Measurements from ENCODE around the gene STXBP2.
"Not testable (repeated sequence)": the region's sequence is repeated elsewhere in the genome, so short reads cannot be mapped to it uniquely, and the experiment has no call there.

STXBP2 gene

GRCh38 chr19:7635670-7636069, 1.2 kb upstream of the STXBP2 start:
- no peak for DNase-seq

DNA sequence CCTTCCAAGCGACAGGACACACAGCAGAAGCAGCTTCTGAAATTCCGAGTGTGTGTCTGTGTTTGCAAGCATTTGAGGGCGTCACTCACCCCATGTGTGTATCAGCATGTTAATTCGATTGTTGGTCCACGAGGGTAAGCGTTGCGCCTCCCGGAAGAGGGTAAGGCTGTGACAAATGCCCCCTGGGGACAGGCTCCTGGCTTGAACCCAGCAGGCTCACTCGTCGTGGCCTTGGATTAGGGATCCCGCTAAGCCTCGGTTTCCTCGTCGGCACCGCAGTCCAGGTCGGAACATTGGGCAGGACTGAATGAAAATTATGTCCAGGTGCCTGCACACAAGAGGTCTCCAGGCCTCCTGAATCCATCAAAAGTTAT, 606 bp upstream of the STXBP2 start:
- DNase-seq, result no peak

DNA sequence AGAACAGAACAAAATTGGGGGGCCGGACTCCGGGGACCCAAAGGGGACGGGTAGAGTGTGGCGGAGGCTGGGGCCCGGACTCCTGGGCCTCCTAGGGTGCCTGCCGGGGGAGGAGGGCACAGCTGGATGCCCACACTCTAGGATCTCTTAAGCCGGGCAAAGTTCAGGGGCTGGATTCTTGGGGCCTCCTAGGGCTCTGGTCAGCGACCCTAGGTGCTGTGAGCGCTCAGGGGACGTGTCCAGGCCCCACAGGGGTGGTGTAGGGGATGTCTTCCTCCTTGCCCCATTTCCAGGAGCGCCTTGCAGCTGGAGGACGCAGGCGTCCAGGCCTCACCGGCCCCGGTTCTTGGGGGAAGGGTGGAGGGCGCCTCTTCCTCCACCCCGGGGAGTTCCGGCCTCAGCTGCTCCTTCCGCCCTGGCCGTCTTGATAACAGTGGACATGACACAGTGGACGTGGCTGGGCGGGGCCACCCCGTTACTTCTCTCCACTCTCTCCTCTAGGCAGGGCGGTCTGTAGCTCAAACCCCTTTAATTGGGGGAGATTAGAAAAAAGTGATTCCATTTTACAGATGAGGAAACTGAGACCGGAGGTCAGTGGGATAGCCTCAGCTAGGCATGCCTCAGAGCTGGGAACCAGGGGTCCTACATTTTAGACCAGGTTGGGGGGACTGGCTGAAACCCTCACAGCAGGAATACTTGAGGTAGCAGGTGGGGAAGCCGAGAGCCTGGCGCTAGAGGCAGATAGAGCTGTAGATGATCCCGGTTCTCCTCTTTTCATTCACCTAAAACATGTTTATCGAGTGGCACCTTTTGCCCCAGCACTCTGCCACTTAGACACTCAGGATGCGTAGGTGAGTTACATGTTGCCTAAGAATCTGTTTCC, 705 bp downstream of the STXBP2 start:
- no peak for DNase-seq

DNA sequence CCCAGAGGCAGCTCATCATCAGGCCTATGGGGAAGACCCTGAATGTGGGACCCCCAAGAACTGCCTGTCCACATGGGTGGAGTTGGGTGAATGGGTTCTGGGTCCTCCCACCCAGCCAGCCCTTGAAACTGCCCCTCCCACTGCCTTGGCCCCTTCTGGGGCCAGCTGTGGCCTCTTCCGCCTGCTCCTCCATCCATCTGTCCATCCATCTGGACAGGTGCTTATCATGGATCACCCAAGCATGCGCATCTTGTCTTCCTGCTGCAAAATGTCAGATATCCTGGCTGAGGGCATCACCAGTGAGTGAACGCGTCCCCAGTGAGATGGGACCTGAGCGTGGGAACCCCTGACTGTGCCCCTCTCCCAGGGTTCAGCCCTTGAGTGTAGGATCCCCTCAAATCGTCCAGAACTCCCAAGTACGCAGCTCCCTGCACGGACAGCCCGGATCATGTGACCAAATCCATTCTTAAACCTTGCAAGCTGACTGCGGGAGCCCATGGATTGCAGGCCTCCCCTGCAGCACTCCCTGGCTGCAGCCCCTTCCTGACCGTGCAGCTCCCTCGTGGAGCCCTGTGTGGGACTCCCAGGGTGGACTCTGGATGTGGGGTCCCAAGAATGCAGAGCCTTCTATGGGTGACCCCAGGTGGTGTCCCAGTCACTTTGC, 2.0 kb downstream of the STXBP2 start:
- no peak for DNase-seq

DNA sequence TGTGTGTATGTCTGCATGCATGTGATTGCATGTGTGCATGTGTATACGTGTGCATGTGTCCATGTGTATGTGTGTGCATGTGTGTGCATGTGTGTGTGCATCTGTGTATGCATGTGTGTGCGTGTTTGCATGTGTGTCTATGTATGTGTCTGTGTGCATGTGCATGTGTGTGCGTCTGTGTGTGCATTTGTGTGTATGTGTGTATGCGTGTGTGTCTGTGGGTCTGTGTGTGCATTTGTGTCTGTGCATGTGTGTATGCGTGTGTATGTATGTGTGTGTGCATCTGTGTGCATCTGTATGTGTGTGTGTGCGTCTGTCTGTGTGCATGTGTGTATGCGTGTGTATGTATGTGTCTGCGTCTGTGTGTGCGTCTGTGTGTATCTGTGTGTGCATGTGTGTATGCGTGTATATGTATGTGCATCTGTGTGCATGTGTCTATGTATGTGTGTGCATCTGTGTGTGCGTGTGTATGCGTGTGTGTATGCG, 3.0 kb downstream of the STXBP2 start:
- no peak for DNase-seq

DNA sequence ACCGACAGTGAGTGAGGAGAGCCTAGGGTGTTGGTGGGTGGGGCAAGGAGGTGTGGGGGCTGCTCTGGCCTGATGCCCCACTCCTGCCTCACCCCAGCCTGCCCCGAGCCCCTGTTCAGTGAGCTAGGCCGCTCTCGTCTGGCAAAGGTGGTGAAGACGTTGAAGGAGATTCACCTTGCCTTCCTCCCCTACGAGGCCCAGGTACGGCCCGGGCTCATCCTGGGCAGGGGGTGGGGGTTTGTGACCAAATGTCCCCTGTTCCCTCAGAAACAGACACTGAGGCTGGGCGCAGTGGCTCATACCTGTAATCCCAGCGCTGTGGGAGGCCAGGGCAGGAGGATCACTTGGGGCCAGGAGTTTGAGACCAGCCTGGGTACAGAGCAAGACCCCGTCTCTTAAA, 3.9 kb downstream of the STXBP2 start:
- no peak for DNase-seq

- no peak for DNase-seq
Measured at GRCh38 chr19:7641290-7642276, 4.7 kb downstream of the STXBP2 start.

DNA sequence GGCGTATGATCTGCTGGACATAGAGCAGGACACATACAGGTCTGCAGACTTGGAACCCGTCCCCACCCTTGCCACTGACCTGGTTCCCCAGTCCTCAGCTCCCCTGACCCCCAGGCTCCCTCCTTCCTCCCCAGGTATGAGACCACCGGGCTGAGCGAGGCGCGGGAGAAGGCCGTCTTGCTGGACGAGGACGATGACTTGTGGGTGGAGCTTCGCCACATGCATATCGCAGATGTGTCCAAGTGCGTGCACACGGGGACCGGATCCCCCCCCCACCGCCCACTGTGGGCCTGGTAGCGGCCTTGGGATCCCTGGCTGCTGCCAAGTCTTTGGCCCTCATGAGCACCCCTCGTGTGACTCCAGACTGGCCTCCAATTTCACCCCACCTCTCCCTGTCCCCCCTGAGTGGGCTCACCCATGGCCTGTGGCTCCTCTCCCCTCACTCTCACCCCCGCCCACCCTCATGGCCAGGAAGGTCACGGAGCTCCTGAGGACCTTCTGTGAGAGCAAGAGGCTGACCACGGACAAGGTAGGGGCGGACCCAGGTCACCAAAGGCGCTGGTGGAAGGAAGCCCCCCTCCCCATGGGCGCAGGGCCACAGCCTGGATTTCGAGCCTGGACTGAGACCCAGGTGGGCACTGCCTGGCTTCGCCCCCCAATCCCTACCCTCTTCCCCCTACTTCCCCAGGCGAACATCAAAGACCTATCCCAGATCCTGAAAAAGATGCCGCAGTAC, 5.6 kb downstream of the STXBP2 start:
- DNase-seq, result no peak

DNA sequence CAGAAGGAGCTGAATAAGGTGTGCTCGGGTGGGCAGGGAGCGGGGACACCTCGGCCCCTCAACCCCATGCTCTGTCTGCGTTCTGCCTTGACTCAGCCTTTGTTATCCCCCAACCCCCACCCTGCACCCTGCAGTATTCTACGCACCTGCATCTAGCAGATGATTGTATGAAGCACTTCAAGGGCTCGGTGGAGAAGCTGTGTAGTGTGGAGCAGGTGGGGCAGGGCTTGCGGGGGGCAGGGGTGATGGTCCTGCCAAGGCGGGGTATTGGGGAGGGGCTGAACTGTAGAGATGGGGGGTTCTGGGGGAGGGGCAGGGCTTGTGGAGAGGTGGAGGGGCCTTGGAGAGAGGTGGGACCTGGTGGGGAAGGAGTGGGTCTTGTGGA, 6.1 kb downstream of the STXBP2 start:
- DNase-seq, result no peak

- DNase-seq, result not testable (repeated sequence)
Measured at GRCh38 chr19:7643629-7644549, 7.0 kb downstream of the STXBP2 start.

GRCh38 chr19:7644550-7644877, 7.6 kb downstream of the STXBP2 start:
- DNase-seq, result no peak

GRCh38 chr19:7645163-7645562, 8.3 kb downstream of the STXBP2 start:
- no peak for DNase-seq

DNA sequence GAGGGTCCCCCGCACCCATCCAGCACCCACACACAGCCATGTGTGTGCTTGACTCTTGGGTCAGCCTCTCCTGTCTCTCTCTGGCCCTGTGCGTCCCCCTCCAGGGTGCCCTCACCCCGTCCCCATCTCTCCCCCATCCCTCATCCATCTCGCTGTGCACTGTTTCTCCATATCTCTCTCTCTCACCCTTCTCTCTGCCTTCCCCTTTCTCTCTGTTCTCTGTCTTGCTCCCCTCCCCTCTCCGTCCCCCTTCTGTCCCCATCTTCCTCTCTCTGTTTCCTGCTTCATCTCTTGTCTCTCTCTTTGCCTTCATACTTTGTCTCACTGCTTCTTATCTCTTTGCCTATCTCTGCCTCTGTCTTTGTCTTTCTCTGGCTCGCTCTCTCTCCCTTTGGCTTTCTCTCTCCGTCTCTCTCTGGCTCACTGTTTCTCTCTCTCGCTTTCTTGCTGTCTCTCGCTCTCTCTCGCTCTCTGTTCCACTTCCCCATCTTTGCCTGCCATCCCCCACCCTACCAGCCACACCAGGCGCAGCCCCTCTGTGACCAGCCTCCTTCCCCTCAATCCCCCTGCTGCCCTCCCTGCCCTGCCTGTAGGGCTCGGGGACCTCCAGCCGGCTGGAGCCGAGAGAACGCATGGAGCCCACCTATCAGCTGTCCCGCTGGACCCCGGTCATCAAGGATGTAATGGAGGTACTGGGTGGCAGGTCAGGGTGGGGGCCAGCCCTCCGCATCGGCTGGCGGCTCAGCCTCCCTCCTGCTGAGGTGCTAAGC, 8.9 kb downstream of the STXBP2 start:
- no peak for DNase-seq

- DNase-seq, result no peak
Measured at GRCh38 chr19:7646426-7646700, 9.5 kb downstream of the STXBP2 start.

DNA sequence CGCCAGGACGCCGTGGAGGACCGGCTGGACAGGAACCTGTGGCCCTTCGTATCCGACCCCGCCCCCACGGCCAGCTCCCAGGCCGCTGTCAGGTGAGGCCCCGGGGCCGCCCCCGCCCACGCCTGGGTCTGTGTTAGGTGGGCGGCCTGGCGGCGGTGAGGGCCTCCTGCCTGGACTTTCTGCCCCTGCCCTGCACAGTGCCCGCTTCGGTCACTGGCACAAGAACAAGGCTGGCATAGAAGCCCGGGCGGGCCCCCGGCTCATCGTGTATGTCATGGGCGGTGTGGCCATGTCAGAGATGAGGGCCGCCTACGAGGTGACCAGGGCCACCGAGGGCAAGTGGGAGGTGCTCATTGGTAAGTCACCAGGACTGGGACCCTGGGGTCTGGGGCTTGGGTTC, 10.2 kb downstream of the STXBP2 start:
- no peak for DNase-seq

DNA sequence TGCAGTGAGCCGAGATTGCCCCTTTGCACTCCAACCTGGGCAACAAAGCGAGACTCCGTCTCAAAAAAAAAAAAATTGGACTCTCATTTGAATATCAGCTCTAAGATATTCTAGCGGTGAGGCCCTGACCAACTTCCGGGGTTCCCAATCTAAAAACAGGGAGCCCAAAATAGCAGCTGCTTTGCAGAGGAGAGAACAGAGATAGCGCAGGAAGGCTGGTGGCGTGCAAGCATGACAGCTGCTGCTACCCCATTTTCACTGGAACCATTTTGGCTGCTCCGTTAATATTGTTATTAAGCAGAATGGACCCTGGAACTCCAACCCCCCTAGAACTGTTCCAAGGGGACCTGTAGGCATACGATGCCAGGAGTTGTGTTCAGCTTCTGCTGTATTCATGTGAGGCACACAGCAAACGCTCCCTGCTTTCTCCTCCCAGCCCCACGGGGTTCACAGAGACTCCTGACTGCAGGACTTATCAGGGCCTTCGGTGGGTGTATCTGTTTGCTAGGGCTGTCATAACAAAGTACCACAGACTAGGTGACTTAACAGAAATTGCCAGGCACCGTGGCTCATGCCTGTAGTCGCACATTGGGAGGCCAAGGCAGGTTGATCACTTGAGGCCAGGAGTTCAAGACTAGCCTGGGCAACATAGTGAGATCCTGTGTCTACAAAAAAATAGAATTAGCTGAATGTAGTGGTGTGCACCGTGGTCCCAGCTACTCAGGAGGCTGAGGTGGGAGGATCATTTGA, 11.5 kb downstream of the STXBP2 start:
- no peak for DNase-seq

DNA sequence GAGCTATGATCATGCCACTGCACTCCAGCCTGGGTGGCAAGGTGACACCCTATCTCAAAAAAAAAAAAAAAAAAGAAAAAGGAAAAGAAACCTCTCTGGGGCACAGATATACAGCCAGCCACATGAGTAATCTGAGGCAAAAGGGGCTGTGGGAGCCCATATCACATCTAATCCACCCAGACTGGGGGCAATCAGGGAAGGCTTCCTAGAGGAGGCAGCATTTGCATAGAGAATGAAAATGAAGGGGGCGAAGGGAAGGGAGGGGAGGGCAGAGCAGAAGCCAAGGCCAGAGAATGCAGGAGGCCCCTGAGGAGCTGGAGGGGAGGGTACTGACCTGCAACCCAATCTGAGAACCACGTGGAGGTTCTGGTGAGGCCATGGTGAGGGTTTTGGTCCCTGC, 13.2 kb downstream of the STXBP2 start:
- no peak for DNase-seq

DNA sequence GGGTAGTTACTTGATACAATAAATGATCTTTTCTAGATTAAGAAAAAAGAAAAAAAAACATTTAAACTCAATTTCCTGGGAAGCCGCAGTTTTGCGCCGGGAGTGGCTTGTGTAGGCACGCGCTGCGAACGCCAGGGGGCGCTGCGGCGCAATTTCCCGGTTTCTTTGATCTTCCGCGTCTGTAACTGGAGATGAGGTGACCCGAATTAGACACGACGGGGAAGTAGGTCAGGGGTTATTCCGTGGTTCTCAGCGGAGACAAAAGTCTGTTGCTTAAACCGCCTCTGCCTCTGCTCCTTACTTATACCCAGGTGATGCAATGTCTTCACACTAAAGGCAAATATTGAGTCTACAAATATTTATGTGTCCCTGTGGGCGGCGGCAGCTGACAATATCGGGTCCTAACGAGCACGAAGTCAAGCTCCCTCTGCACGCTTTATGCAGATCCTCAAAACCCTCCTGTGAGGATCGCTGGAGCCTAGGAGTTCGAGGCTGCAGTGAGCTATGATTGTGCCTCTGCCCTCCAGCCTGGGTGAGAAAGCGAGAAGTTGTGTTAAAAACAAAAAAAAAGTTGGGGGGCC, 15.2 kb downstream of the STXBP2 start:
- DNase-seq, result peak; percentile 64

DNA sequence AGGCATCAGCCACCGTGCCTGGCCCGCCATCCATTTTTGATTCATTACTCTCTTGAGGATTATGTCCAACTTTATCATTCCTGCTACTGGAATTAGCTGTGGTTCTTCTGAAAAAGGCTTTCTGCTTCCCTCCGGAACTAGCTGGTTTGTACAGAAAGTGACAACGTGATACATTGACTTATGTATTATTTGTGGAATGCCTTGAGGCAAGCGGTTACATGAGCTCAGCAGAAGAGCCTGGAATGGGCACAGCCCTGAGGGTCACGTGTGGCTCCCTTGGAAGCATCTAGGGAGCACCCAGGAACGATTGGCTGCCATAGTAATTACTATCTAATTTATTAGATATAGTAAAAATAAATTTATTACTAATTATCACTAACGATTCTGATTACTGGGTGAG, 17.5 kb downstream of the STXBP2 start:
- DNase-seq, result no peak

DNA sequence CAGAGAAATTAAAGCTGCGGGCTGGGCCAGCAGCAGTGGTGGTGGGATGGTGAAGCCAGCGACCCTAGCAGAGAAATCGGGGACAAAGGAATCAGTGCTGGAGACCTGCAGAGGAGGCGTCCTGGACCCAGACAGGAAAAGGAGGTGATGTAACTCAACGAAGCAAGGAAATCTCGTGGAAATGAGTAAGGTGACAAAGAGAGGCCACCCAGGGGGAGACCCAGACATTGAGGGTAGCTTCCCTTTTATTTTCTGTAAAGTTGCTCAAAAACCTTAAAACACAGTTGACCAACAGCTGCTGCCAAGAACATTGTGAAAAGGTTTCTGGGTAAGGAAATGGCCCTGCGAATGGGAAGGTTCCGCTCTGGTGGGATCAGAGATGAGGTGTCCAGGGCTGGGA, 18.7 kb downstream of the STXBP2 start:
- DNase-seq, result no peak

Measured in DMS79 (cell line).